ENCODE data around the gene WBP2. TPM values are rescaled to one million over a fixed set of nuclear protein-coding genes. Genes with fewer than 3 reads are reported as not detected.

The WBP2 gene
- 10 to 100 TPM; 44.2 to 49.5 TPM for total RNA-seq

DNA sequence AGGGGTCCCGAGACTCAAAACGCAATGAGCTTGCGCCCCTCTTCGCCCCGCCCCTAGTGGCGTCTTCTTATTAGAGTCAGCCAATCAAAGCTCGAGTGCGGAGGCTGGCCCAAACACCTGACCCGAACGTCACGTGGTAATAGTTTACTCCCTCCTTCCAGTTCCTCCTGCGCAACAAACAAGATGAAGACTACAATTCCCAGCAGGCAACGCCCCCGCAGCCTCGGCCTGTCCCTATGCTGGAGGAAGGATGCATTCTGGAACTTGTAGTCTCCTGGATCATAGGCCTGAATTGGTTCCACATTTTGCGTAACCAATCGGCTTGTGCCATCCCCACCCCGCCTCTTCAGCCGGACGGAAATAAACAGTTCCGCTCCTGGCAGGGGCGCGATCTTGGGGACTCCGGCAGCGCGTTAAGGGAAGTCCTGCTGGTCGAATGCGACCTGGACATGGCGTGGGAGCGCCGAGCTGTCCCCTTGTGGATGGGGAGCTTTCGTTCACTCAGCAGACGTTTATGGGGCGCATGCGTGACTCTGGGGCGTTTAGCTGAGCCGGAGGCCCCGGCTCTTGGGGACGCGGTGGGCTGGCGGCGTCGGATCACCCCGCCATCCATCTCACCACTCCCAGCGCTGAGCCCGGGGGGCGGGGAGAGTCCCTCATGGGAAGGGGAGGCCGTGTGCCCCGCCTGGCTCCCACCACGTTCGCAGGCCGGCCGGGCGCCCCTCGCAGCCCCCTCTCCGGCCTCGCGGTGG lies at the start of gene WBP2:
Gene WBP2 (minus strand): TSS at position 26 of the 752 bp plus-strand sequence. CDS start 38 bp downstream, outside the sequence.
- H3K9me3 ChIP-seq, result no peaks in the 10 kb centered on the region
- H3K27ac ChIP-seq, result peak within 1 kb of the TSS; percentile 95 to 99 (median 97)
- H3K36me3 ChIP-seq (replicated peaks in 1 of 2; ENCODE audit: insufficient read depth in 1 of 2, low read depth in 2 of 2), result peaks cover 0 to 10% of the 10 kb centered on the region in 2 donors
- TF ChIP-seq POLR2A (IDR thresholded peaks at IDR 0.05), result peak; percentile 95 to 99 (median 99)
- peak in 5 of 7 experiments; percentile 3 to 50 (median 29) for TF ChIP-seq CTCF (IDR thresholded peaks at IDR 0.05)
- H3K4me3 ChIP-seq, result peak within 1 kb of the TSS; percentile 57 to 98
- DNase-seq (peak; percentile 97 to 100 (median 99)), ATAC-seq (peak; percentile 94)
- no peaks in the 10 kb centered on the region for H3K27me3 ChIP-seq
- intact Hi-C loops (cut with DNase I), result no loop called here
- H3K4me1 ChIP-seq, result peaks cover 35% of the 10 kb centered on the region
- WGBS, 2 donors, result 0 to 2% methylated on average over 14 to 58 of the region's 58 CpGs

- DNase-seq (no peak), ATAC-seq (no peak)
- H3K4me3 ChIP-seq, result no peak overlapping the region
- H3K27me3 ChIP-seq, result no peaks in the 10 kb centered on the region
- H3K4me1 ChIP-seq, result peaks cover 20% of the 10 kb centered on the region
- TF ChIP-seq POLR2A (IDR thresholded peaks at IDR 0.05), result no peak
- no peak for TF ChIP-seq CTCF (IDR thresholded peaks at IDR 0.05)
- peaks cover 8 to 18% of the 10 kb centered on the region in 2 donors for H3K36me3 ChIP-seq (replicated peaks in 1 of 2; ENCODE audit: insufficient read depth in 1 of 2, low read depth in 2 of 2)
- H3K9me3 ChIP-seq, result no peaks in the 10 kb centered on the region
- WGBS, 2 donors, result 88% methylated on average over 6 of the region's 6 CpGs
- no peak overlapping the region for H3K27ac ChIP-seq
- intact Hi-C loops (cut with DNase I), result no loop called here
Measured at GRCh38 chr17:75902406-75902805, 47.3 kb upstream of the WBP2 start.

DNA sequence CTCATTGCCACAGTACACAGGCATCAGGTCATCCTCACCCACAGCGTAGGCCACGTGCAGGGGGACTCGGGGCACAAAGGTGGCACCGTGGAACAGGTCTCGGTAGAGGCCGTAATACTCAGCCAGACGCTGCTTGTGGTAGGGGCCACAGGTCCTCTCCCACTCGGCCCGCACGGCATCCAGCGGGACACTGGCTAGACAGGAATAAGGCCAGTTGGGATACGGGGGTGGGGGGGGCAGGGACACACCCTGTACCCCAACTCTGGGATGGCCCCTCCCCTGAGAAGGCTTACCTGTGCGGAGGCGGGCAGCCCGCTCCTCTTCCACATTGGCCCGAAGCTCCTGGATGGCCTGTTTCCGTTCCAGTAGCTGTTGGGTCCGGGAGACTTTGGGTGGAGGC lies 46.6 kb upstream of the WBP2 start:
- TF ChIP-seq CTCF (IDR thresholded peaks at IDR 0.05), result no peak
- TF ChIP-seq POLR2A (IDR thresholded peaks at IDR 0.05), result no peak
- intact Hi-C loops (cut with DNase I), result no loop called here
- 85 to 88% methylated on average over 16 to 17 of the region's 18 CpGs for WGBS, 2 donors
- no peak overlapping the region for H3K4me3 ChIP-seq
- peaks cover 26% of the 10 kb centered on the region for H3K4me1 ChIP-seq
- H3K27me3 ChIP-seq, result no peaks in the 10 kb centered on the region
- peaks cover 8 to 18% of the 10 kb centered on the region in 2 donors for H3K36me3 ChIP-seq (replicated peaks in 1 of 2; ENCODE audit: insufficient read depth in 1 of 2, low read depth in 2 of 2)
- no peaks in the 10 kb centered on the region for H3K9me3 ChIP-seq
- DNase-seq, result no peak
- no peak for ATAC-seq
- no peak overlapping the region for H3K27ac ChIP-seq

DNA sequence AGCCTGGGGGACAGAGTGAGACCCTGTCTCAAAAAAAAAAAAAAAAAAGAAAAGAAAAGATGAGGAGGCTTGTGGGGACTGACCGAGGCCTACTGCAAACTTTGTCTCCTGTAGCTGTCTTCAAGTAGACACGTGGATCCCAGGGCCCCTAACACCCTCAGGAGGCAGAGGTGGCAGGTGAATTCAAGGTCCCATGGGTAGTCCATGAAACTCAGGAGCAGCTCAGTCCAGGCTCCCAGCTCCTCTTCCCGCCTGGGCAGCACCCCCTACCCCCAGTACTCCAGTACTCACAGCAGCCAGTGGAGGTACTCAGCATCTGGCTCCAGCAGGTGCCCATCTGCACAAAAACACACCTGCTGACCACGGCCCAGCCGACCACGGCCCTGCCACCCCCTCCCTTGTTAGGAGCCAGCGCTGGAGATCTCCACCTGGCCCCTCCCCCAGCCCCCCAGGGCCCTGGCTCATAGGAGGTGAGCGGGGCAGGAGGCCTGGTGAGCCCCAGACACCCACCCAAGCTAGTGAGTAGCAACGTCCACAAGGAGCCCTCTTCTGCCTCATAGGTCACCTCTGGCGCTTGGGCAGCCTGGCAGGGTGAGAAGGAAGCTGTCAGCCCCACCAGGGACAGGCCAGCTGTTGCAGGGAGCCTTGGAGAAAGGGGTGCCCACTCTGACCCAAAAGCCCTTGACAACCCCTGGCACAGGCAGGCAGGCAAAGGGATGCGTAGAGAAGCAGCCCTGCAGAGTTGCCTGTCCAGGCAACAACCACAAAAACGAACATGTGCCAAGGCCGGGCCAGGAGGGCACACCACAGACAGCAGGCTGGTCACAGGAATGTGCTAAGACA lies 45.8 kb upstream of the WBP2 start:
- intact Hi-C loops (cut with DNase I), result no loop called here

More for the DNA sequence above, 45.8 kb upstream of the WBP2 start:
- TF ChIP-seq CTCF (IDR thresholded peaks at IDR 0.05) (no peak), POLR2A (IDR thresholded peaks at IDR 0.05) (no peak)
- 77 to 88% methylated on average over 6 to 13 of the region's 13 CpGs for WGBS, 2 donors
- ATAC-seq (no peak), DNase-seq (no peak)
- Histone ChIP-seq H3K4me3 (no peak overlapping the region), H3K27me3 (no peaks in the 10 kb centered on the region), H3K4me1 (peaks cover 27% of the 10 kb centered on the region), H3K9me3 (no peaks in the 10 kb centered on the region), H3K36me3 (replicated peaks in 1 of 2; ENCODE audit: insufficient read depth in 1 of 2, low read depth in 2 of 2) (peaks cover 8 to 18% of the 10 kb centered on the region in 2 donors), H3K27ac (no peak overlapping the region)

Data from body of pancreas (tissue), 4 donors.